GM12878 (cell line): ENCODE data around the gene ARHGAP45. TPM values are rescaled to one million over a fixed set of nuclear protein-coding genes. Genes with fewer than 3 reads are reported as not detected.
"Not testable (repeated sequence)": the region's sequence is repeated elsewhere in the genome, so short reads cannot be mapped to it uniquely, and the experiment has no call there.

ENCODE experiments used
- ATAC-seq: fragments of 200-7000 bp; cut with Tn5 transposase; 3 replicates; pipeline ENCODE4 v1.9.1; 2020; ENCODE audit warnings: mild to moderate bottlenecking, moderate library complexity
- BruUV-seq: library from RNA; stranded (reverse); fragments of 400-500 nt; replicated peaks from 2 replicates; lab custom pipeline; 2021; lab: Mats Ljungman, UMichigan
- CTCF ChIA-PET: fragments of 300-600 bp; sonication (Branson Sonifier 250); formaldehyde crosslinking; extraction: SDS; loops from one replicate; lab custom pipeline; 2021; ENCODE audit warnings: inconsistent platforms; lab: Yijun Ruan, JAX
- POLR2A ChIA-PET: fragments of 350-600 bp; formaldehyde crosslinking; extraction: SDS; loops from one replicate; lab custom pipeline; 2021; ENCODE audit warnings: inconsistent platforms; lab: Charles Lee
- RAD21 ChIA-PET: fragments of 300-600 bp; sonication (Branson Sonifier 250); formaldehyde crosslinking; loops from one replicate; lab custom pipeline; 2023; ENCODE audit warnings: antibody characterized with exemption; ENCODE audit not compliant: unreplicated experiment; lab: Charles Lee
- SMC1A ChIA-PET: fragments of 300-600 bp; sonication (Branson Sonifier 250); formaldehyde crosslinking; loops from one replicate; lab custom pipeline; 2023; ENCODE audit not compliant: unreplicated experiment, uncharacterized antibody; lab: Charles Lee
- DNase-seq: peaks from one replicate; pipeline ENCODE4 v3.0.0-alpha.2; 2011; ENCODE audit warnings: low read depth, low spot score
- FAIRE-seq: peaks from 3 replicates; lab custom pipeline; 2011; peaks lifted over from hg19 to GRCh38; lab: Jason Lieb, UNC
- H2AFZ ChIP-seq: 2 replicates; pipeline ENCODE4 v1.6.0; 2011; ENCODE audit warnings: low read depth, low read length, control low read depth; ENCODE audit not compliant: control insufficient read depth
- H3K27ac ChIP-seq: 2 replicates; pipeline ENCODE4 v1.5.1; 2011; ENCODE audit warnings: control low read depth; ENCODE audit not compliant: control insufficient read depth, insufficient read depth
- H3K27me3 ChIP-seq, 2 experiments: replicated peaks in 1 of 2; 2 replicates each; pipeline versions ENCODE4 v1.6.0 to v1.6.1; 2011; ENCODE audit warnings: low read length in 1 of 2; ENCODE audit not compliant: control insufficient read depth in 2 of 2, insufficient read depth in 2 of 2
- H3K36me3 ChIP-seq, 2 experiments: 2 replicates each; pipeline ENCODE4 v1.5.1; 2011; ENCODE audit warnings: low read length in 1 of 2; ENCODE audit not compliant: control insufficient read depth in 2 of 2, insufficient read depth in 2 of 2
- H3K4me1 ChIP-seq: 2 replicates; pipeline ENCODE4 v1.6.1; 2011; ENCODE audit warnings: mild to moderate bottlenecking, low read length, moderate library complexity, mixed read lengths; ENCODE audit not compliant: control insufficient read depth, insufficient read depth
- H3K4me2 ChIP-seq: 2 replicates; pipeline ENCODE4 v1.6.0; 2011; ENCODE audit warnings: control low read depth; ENCODE audit not compliant: control insufficient read depth, insufficient read depth
- H3K4me3 ChIP-seq: fragments of 200-600 bp; sonication (generic); 2 replicates; pipeline ENCODE4 v1.5.1; 2016
- H3K79me2 ChIP-seq: 2 replicates; pipeline ENCODE4 v1.6.0; 2011; ENCODE audit warnings: low read length; ENCODE audit not compliant: control insufficient read depth, insufficient read depth
- H3K9ac ChIP-seq: 2 replicates; pipeline ENCODE4 v1.8.0; 2011; ENCODE audit warnings: low read length, control low read depth, mixed read lengths; ENCODE audit not compliant: control insufficient read depth, insufficient read depth
- H3K9me3 ChIP-seq: replicated peaks from 3 replicates; pipeline ENCODE4 v1.5.1; 2011; ENCODE audit warnings: mild to moderate bottlenecking, low read length; ENCODE audit not compliant: control insufficient read depth, insufficient read depth
- H4K20me1 ChIP-seq: 2 replicates; pipeline ENCODE4 v1.6.0; 2011; ENCODE audit not compliant: control insufficient read depth, insufficient read depth
- MAX ChIP-seq: IDR thresholded peaks from 2 replicates; pipeline ENCODE4 v1.6.1; 2012; ENCODE audit warnings: low read depth, low read length, improper control_type of control experiment
- POLR2A ChIP-seq: IDR thresholded peaks from 2 replicates; pipeline ENCODE4 v1.6.1; 2011; ENCODE audit warnings: low read depth, mild to moderate bottlenecking, low read length
- WGBS: methylation state at CpG from one replicate; pipeline ENCODE4 v1.1.6; 2016; ENCODE audit warnings: low lambda C conversion rate; ENCODE audit not compliant: insufficient replicate concordance, insufficient coverage; ENCODE audit errors: missing lambda C conversion rate; 5-methylcytosine and 5-hydroxymethylcytosine counted together
- in situ Hi-C: fragments of 300-500 bp; cut with MboI; formaldehyde crosslinking; loops from 9 replicates; pipeline ENCODE4 v1.14.3; 2018; ENCODE audit warnings: mixed read lengths
- intact Hi-C: fragments of 100-400 bp; cut with micrococcal nuclease; formaldehyde crosslinking; loops from one replicate; pipeline ENCODE4 v1.14.2; 2022; ENCODE audit not compliant: unreplicated experiment
- polyA plus RNA-seq, 11 experiments: library from polyadenylated mRNA; depleted of rRNA in 4 of 11; unstranded in 6 of 11; stranded (reverse) in 5 of 11; fragments of >200 nt; fragmentation: Nextera tagmentation in 4 of 11; fragmentation: Illumina TruSeq in 1 of 11; extraction: Ambion mirVana in 4 of 11; extraction: Trizol in 1 of 11; gene quantifications; 1 replicate in 1 of 11; 2 replicates in 10 of 11; pipeline versions ENCODE4 v1.2.1 to v1.2.3, GENCODE V29; 2011 to 2016; ENCODE audit warnings: inconsistent platforms in 2 of 11, missing spikeins in 2 of 11, low read depth in 1 of 11
- total RNA-seq, 4 experiments: library from RNA; depleted of rRNA in 3 of 4; stranded (reverse); fragments of >200 nt in 3 of 4; fragmentation: Illumina TruSeq in 1 of 4; extraction: Trizol in 1 of 4; gene quantifications; 2 replicates each; pipeline versions ENCODE4 v1.2.1 to v1.2.3, GENCODE V29; 2013 to 2021

ARHGAP45 gene
- total and polyA plus RNA-seq, 10 of the 15 experiments (the other 5 are each of a cell fraction or from before 2014, with no cell fraction given), result 1.4 to 151 (median 59.9) TPM

- H3K36me3 ChIP-seq, result peaks cover 0 to 28% of the 10 kb centered on the region in 2 experiments; a peak in 3 of 4 replicates
- ATAC-seq, CTCF ChIA-PET, H3K27ac ChIP-seq, DNase-seq, H2AFZ ChIP-seq, POLR2A ChIA-PET, H3K27me3 ChIP-seq, H3K9ac ChIP-seq, H3K9me3 ChIP-seq, H3K4me3 ChIP-seq, H3K4me1 ChIP-seq, BruUV-seq, H4K20me1 ChIP-seq, FAIRE-seq, H3K4me2 ChIP-seq, H3K79me2 ChIP-seq, in situ Hi-C loops: not testable (repeated sequence)
- intact Hi-C loops, result loop anchor here (5.0 kb wide), 1 partner anchor 78 kb away; no protein-coding TSS in a partner anchor
- RAD21 ChIA-PET, result interaction anchor here (1.2 kb wide), 1 partner anchor 16 kb away, joined by 3 read pairs; no protein-coding TSS in a partner anchor
- SMC1A ChIA-PET, result interaction anchor here (3.1 kb wide), 1 partner anchor 79 kb away, joined by 24 read pairs; no protein-coding TSS in a partner anchor
- 48% methylated on average over 9 of the region's 9 CpGs for WGBS
Observed at GRCh38 chr19:1114728-1115127, 47.8 kb downstream of the ARHGAP45 start.

- Histone ChIP-seq H3K9me3 (no peaks in the 10 kb centered on the region), H3K79me2 (no peaks in the 10 kb centered on the region), H3K4me2 (no peak overlapping the region), H3K9ac (no peak overlapping the region), H3K27ac (no peak overlapping the region), H4K20me1 (no peaks in the 10 kb centered on the region), H2AFZ (no peak overlapping the region), H3K27me3 (no peaks in the 10 kb centered on the region), H3K36me3 (peaks cover 0 to 26% of the 10 kb centered on the region in 2 experiments; a peak in 3 of 4 replicates), H3K4me1 (0 out of 2 replicates have a peak, but pooled peaks cover 3% of the 10 kb centered on the region), H3K4me3 (no peak overlapping the region)
- ChIA-PET POLR2A (no interaction called here), CTCF (no interaction called here), SMC1A (no interaction called here), RAD21 (interaction anchor here (1.2 kb wide), 1 partner anchor 14 kb away, joined by 3 read pairs; no protein-coding TSS in a partner anchor)
- ATAC-seq (no peak), FAIRE-seq (no peak), DNase-seq (no peak)
- in situ Hi-C loops (no loop called here), intact Hi-C loops (no loop called here)
- WGBS, result 95% methylated on average over 31 of the region's 35 CpGs
- no peak for TF ChIP-seq MAX
- 0 out of 2 replicates have a peak, but pooled peaks have one; percentile 31 for TF ChIP-seq POLR2A
- no TSS peak for BruUV-seq
Observed at GRCh38 chr19:1115646-1116420, 48.9 kb downstream of the ARHGAP45 start.
